NCI-H774 (cell line): ENCODE measurements around the gene PRSS12.
"Not testable (repeated sequence)": the region's sequence is repeated elsewhere in the genome, so short reads cannot be mapped to it uniquely, and the experiment has no call there.

Experiments
- DNase-seq: peaks from one replicate; lab custom pipeline; 2025; lab: John Stamatoyannopoulos, UW

The PRSS12 gene

DNA sequence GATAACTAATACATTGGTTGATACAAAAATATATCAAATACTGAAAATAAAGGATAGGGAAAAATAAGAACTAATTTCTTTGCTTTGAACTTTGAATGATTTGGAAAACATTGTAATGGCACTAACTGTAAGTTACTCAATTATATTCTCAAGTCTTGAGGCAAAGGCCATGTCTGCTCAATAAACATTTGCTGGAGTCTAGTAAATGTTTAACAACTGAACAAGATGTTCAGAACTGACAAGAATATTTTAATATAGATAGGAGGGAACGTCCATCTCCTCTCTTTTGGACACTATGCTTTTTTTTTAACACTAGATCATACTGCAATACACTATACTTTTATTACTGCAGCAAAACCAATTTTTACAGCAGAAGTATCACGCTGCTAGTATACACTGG is 76.2 kb downstream of the PRSS12 start:
- no peak for DNase-seq

DNA sequence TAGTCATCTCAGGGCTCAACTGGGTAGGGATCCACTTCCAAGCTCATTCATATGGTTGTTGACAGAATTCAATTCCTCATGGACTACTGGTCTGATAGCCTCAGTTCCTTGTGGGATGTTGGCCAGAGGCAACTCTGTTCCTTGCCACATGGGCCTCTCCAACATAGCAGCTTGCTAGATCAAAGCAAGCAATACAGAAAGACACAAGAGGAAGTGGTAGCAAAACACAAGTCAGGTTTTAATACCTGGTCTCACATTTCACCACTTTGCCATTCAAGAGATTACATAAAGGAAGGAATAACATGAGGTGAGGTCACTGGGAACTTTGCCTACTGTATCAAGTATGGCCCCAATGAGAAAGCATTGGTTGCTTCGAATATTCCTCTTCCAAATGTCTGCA is 79.2 kb downstream of the PRSS12 start:
- DNase-seq, result no peak

DNA sequence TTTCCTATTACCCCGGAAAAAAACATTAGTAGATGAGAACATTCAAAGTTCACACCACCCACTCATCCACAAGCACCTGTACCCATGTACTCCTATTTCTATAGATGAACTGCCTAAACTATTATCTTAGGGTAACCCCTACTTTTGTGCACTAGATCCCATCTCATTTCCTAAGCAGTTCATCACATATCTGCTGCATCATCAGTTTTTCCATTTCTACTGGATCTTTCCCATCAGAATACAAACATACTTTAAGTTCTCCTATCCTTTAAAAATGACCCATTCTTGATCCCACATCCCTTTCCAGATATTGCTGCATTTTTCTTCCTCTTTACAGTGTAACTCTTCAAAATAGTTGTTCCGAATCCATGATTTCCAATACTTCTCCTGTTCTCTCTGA is 81.0 kb downstream of the PRSS12 start:
- DNase-seq, result no peak

DNA sequence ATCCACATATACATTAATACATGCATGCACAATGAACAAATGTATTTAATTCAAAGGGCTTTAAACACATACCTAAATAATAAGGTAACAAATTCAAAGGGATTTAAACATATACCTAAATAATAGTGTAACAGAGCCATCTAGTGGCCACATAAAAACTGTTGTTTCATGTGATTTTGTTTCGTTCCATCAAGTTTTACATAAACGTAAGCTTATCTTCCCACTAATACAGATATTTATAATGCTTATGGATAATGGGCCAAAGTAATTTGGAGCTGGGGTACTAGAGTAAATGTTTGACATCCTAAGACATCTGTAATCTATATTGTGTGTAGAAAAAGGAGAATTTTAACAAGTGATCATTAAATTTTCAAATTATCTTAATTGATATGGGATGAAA is 82.3 kb downstream of the PRSS12 start:
- peak; percentile 16 for DNase-seq

DNA sequence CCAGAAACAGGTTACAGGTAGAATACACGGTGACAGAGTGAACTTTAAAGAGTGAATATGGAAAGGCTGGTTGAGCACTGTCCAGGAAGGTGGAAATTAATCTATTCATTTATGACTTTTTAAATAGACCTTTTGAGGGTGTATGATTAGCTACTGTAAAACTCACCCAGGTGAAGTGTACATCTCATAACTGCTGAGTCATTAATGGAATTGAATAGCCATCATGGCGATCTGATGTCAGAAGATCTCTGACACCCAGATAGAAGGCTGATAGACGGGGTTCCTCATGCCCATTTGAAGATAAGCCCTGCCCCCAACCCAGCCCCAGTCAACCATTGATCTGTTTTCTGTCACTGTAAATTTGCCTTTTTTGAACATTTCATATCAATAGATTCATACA is 84.0 kb downstream of the PRSS12 start:
- no peak for DNase-seq

- DNase-seq, result not testable (repeated sequence)
These were observed 86.7 kb downstream of the PRSS12 start for GRCh38 chr4:118266145-118266496.

GRCh38 chr4:118265312-118266144 is 87.3 kb downstream of the PRSS12 start:
- no peak for DNase-seq

DNA sequence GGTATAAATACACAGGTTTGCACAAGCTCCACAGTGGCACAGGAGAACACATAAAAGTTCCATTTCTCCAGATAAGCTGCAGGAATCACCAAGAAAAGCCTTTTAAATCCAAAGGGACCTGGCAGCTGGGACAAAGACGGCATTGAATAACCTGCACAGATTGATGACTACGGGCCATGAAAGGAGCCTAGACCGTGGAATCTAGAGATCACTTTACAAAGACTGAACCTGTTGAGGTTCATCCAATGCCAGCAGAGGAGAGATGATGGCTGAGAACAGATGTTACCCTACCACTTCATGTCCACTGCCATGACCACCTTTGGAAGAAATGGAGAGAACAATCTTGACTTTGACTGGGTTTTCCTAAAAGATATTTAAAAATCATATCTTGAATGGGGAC is 88.7 kb downstream of the PRSS12 start:
- no peak for DNase-seq

DNA sequence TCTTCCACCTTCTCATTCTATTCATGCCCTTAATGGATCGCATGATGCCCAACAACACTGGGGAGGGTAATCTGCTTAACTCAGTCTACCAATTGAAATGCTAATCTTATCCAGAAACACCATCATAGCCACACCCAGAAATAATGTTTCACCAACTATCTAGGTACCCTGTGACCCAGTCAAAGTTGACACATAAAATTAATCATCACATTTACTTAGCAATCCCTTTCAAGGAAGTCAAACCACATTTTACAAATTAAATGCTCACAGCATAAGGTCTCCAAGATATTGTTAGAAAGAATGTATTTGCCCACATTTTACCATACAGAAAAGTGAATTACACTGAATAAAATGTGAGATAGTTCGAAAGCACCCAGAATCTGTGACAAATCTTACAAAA is 92.5 kb downstream of the PRSS12 start:
- DNase-seq, result no peak

GRCh38 chr4:118259111-118259510 is 93.7 kb downstream of the PRSS12 start:
- DNase-seq, result no peak

- DNase-seq, result no peak
These were observed 98.4 kb downstream of the PRSS12 start for GRCh38 chr4:118254368-118254767.

DNA sequence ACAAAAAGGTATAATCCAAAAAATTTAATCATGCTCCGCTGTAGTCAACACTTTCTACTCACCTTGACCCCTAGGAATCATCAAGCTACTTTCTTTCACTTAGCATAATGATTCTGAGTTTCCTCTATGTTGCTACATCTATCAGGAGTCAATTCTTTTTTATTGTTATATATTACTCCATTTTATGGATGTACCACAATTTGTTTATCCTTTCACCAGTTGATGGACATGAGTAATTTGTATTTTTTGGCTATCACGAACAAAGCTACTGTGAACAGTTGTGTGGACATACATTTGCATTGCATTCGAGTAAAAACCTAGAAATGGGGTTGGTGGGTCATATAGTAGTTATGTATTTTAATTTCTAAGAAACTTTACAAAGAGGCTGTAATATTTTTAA is 102.9 kb downstream of the PRSS12 start:
- DNase-seq, result no peak

DNA sequence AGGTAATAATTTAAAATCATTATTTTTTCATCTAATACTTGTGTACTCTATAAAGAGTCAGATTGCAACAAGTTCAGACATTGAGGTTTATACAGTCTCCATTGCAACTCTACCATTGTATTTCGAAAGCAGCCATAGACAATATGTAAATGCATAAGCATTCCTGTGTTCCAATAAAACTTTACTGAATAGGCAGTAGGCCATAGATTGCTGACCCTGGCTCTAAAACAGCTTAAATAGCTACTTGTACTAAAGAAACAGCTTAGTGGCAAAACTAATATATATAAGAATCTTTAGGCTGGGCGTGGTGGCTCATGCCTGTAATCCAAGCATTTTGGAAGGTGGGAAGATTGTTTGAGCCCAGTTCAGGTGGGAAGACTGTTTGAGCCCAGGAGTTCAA is 115.3 kb downstream of the PRSS12 start:
- no peak for DNase-seq

DNA sequence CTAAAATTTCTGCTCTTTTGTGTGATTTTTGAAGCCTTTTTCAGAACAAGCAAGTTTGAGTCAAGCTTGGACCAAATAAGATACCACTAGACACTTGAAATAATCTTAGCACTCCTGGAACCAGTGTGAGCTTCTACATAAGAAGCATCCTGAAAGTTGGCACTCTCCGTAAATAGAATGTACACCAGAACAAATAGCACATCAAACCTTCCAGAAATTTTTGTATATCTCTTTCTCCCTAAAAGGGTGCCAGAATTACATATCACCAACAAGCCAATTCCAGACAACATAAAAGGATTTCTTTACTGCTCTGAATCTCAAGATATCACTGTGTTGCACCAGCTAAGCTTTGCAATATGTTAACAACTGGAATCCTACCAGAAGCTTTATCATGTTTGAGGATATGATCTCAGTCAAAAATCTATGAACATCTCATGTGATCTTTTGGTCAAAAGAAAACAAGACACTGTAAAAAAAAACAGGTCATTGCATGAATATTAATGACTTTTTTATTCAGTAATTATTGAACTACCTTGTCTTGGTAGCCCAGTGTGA is 117.2 kb downstream of the PRSS12 start:
- DNase-seq, result no peak
